Measurements from ENCODE around the gene ATF7IP2. TPM values are rescaled to one million over a fixed set of nuclear protein-coding genes. Genes with fewer than 3 reads are reported as not detected.

ATF7IP2 gene, protein sequence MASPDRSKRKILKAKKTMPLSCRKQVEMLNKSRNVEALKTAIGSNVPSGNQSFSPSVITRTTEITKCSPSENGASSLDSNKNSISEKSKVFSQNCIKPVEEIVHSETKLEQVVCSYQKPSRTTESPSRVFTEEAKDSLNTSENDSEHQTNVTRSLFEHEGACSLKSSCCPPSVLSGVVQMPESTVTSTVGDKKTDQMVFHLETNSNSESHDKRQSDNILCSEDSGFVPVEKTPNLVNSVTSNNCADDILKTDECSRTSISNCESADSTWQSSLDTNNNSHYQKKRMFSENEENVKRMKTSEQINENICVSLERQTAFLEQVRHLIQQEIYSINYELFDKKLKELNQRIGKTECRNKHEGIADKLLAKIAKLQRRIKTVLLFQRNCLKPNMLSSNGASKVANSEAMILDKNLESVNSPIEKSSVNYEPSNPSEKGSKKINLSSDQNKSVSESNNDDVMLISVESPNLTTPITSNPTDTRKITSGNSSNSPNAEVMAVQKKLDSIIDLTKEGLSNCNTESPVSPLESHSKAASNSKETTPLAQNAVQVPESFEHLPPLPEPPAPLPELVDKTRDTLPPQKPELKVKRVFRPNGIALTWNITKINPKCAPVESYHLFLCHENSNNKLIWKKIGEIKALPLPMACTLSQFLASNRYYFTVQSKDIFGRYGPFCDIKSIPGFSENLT
- 9.4 TPM for polyA plus RNA-seq (2013, experiment 1 of 2)
- polyA plus RNA-seq (2013, experiment 2 of 2) = 9.5 TPM

DNA sequence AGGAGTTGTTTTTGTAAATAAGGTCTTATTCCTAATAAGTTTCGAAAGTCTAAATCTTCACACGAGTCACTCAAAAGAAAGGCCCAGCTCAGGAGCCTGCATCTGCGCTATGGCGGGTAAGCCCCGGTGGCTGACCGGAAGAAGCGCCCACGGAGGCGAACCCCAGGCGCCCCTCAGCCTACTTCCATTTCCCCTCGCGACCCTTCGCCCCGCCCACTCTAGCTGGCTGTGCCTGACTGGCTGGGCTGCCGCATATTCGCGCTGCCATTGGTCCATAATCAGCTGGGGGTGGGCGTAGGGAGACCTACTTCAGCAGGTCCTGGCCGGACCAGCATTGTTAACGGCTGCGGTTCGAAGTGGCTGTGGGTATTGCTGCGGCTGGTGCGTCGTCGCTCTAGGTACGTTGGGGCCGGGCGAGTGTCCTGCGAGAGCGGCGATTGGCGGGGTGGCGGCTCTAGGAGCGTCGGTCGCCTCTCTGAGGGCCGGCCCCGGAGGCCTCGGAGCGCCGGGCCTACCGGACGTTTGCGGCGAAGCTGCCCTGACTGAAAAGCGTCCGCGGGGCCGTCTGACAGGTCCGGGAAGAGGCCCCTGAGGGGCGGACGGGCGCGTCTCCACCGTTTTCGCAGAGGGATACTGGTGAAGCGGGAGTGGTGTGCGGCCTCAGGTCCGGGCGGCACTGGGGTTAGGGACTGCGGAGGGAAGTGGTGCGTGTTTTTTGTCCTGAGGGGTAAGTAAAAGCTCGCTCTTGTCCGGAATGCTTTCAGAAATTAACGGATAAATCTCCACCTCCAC, at the start of gene ATF7IP2:
TSS of gene ATF7IP2 (plus strand) at position 337 of the 792 bp plus-strand sequence. CDS start 44,560 bp downstream, outside the sequence.
- H2AK5ac ChIP-seq (ENCODE audit: low read depth, low read length) = no peak within 1 kb of the TSS
- H3K9me3 ChIP-seq (replicated peaks in 1 of 2; ENCODE audit: control insufficient read depth in 2 of 2, insufficient read depth in 1 of 2, low read depth in 1 of 2, low read length in 2 of 2) = peaks cover 4 to 25% of the 10 kb centered on the region in 2 donors
- peak within 1 kb of the TSS; percentile 95 for H3K18ac ChIP-seq (ENCODE audit: low read length)
- H2AFZ ChIP-seq (ENCODE audit: low read length) = peak within 1 kb of the TSS; percentile 93
- no CpG with 5 or more reads among the region's 66 CpGs for WGBS, 2 donors (ENCODE audit: extremely low coverage in 2 of 2, insufficient read length in 2 of 2, insufficient replicate concordance in 1 of 2)
- H3K9ac ChIP-seq (ENCODE audit: low read depth, low read length, poor library complexity) = peak within 1 kb of the TSS; percentile 86
- H3K27ac ChIP-seq (replicated peaks; ENCODE audit: low read length) = peak within 1 kb of the TSS; percentile 36
- peak within 1 kb of the TSS; percentile 56 for H3K14ac ChIP-seq (ENCODE audit: low read length)
- peak within 1 kb of the TSS; percentile 81 for H2BK120ac ChIP-seq (ENCODE audit: low read depth, low read length)
- DNase-seq (ENCODE audit: low spot score) = peak; percentile 71
- H3K36me3 ChIP-seq (replicated peaks in 1 of 2; ENCODE audit: control insufficient read depth in 2 of 2, insufficient read depth in 2 of 2, low read length in 2 of 2) = peaks cover 3 to 30% of the 10 kb centered on the region in 2 donors
- H3K27me3 ChIP-seq (ENCODE audit: control insufficient read depth in 3 of 3, insufficient read depth in 3 of 3, low read depth in 1 of 3, low read length in 3 of 3) = no peaks in the 10 kb centered on the region
- no peak within 1 kb of the TSS for H4K8ac ChIP-seq (ENCODE audit: low read depth, low read length)
- H2BK15ac ChIP-seq (ENCODE audit: low read length) = peak within 1 kb of the TSS; percentile 75
- peaks cover 0 to 3% of the 10 kb centered on the region in 2 donors for H3K4me1 ChIP-seq (ENCODE audit: control insufficient read depth in 2 of 2, insufficient read depth in 1 of 2, low read depth in 1 of 2, low read length in 2 of 2)
- H4K91ac ChIP-seq (ENCODE audit: low read depth, low read length, poor library complexity) = no peak within 1 kb of the TSS
- peak within 1 kb of the TSS; percentile 98 for H3K23ac ChIP-seq (ENCODE audit: low read depth, low read length, poor library complexity)
- no peak within 1 kb of the TSS for H2BK12ac ChIP-seq (ENCODE audit: low read length)
- peak within 1 kb of the TSS; percentile 53 for H3K4ac ChIP-seq (ENCODE audit: low read length)
- peak within 1 kb of the TSS; percentile 69 for H3K4me2 ChIP-seq (ENCODE audit: insufficient read depth, low read length, poor library complexity, severe bottlenecking)
- peak within 1 kb of the TSS; percentile 75 to 89 for H3K4me3 ChIP-seq (ENCODE audit: low read length in 2 of 2)
- no peaks in the 10 kb centered on the region for H3K79me1 ChIP-seq (ENCODE audit: low read depth, low read length)
- H2BK5ac ChIP-seq (ENCODE audit: low read length) = peak within 1 kb of the TSS; percentile 66

DNA sequence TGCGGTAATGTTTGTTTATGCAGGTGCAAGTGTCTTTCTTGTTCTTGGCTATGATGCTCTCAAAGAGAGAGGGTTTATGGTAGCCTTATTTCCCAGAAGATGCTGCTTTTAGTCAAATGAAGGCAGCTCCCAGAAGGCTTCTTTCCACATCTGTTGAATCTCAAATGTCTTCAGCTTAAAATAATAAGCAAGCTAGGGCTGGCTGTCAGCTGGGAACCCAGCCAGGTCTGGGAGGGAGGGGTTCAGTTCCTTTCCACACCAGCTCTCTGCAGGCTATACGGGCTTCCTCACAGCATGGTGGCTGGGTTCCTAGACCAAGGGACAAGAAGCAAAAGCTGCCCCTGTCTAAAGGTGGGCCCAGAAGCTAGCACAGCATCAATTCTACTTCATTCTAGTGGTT, 47.4 kb upstream of the ATF7IP2 start:
- Histone ChIP-seq H3K23ac (ENCODE audit: low read depth, low read length, poor library complexity) (no peak overlapping the region), H3K4ac (ENCODE audit: low read length) (no peak overlapping the region), H3K9ac (ENCODE audit: low read depth, low read length, poor library complexity) (no peak overlapping the region), H3K79me1 (ENCODE audit: low read depth, low read length) (no peaks in the 10 kb centered on the region), H2BK120ac (ENCODE audit: low read depth, low read length) (no peak overlapping the region), H3K4me2 (ENCODE audit: insufficient read depth, low read length, poor library complexity, severe bottlenecking) (no peak overlapping the region), H2AFZ (ENCODE audit: low read length) (no peak overlapping the region), H3K4me1 (ENCODE audit: control insufficient read depth in 2 of 2, insufficient read depth in 1 of 2, low read depth in 1 of 2, low read length in 2 of 2) (no peaks in the 10 kb centered on the region), H3K27me3 (ENCODE audit: control insufficient read depth in 3 of 3, insufficient read depth in 3 of 3, low read depth in 1 of 3, low read length in 3 of 3) (no peaks in the 10 kb centered on the region), H3K4me3 (ENCODE audit: low read length in 2 of 2) (no peak overlapping the region), H4K8ac (ENCODE audit: low read depth, low read length) (no peak overlapping the region), H2AK5ac (ENCODE audit: low read depth, low read length) (no peak overlapping the region), H2BK12ac (ENCODE audit: low read length) (no peak overlapping the region), H3K14ac (ENCODE audit: low read length) (no peak overlapping the region), H4K91ac (ENCODE audit: low read depth, low read length, poor library complexity) (no peak overlapping the region), H3K9me3 (replicated peaks in 1 of 2; ENCODE audit: control insufficient read depth in 2 of 2, insufficient read depth in 1 of 2, low read depth in 1 of 2, low read length in 2 of 2) (peaks cover 0 to 11% of the 10 kb centered on the region in 2 donors), H3K18ac (ENCODE audit: low read length) (no peak overlapping the region), H3K36me3 (replicated peaks in 1 of 2; ENCODE audit: control insufficient read depth in 2 of 2, insufficient read depth in 2 of 2, low read length in 2 of 2) (no peaks in the 10 kb centered on the region), H2BK5ac (ENCODE audit: low read length) (no peak overlapping the region), H3K27ac (replicated peaks; ENCODE audit: low read length) (no peak overlapping the region), H2BK15ac (ENCODE audit: low read length) (no peak overlapping the region)
- DNase-seq (ENCODE audit: low spot score) = no peak
- 100% methylated on average over 1 of the region's 2 CpGs; no CpG with 5 or more reads in 1 of the 2 donors for WGBS, 2 donors (ENCODE audit: extremely low coverage in 2 of 2, insufficient read length in 2 of 2, insufficient replicate concordance in 1 of 2)

DNA sequence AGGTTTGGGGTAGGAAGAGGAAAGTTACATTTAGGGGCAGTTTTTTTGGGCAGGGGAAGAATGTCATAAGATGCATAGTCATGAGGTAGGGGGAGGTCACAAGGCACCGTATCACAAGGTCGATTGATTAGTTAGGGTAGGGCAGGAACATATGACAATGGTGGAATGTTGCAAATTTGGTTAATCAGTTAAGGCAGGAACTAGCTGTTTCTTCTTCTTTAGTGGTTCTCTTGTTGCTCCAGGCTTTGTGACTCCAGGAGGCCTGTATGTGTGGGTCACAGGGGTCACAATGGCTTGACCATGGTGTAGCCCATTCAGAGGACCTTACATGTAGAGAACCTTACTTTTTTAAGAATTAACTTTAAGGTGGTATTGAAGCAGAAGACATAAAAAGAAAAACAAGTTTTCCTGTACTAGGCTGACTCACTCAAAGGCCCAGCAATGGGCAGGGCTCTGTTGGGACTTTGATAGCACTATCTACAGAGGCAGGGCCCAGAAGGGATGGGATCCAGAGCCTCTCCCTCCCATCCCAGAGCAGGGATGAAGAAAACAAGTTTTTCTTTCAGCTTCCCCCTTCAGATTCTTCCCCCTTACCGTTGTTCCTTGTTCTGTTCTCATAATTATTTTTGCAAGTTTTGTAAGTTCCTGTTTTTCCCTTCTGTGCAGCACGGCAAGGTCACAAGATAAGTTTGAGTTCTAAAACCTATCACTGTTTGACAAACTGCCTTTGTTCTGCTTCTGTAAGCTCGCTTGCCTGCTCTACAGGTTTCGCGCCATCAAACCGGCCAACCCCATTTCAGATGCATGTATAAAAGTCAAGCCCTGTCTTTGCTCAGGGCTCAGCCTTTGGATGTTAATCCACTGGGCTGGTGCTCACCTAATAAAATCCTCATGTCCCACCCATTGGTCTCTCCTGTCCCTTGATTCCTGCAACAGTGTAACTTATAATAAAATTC, 45.8 kb upstream of the ATF7IP2 start:
- WGBS, 2 donors (ENCODE audit: extremely low coverage in 2 of 2, insufficient read length in 2 of 2, insufficient replicate concordance in 1 of 2) = no CpG with 5 or more reads among the region's 8 CpGs

More for the DNA sequence above, 45.8 kb upstream of the ATF7IP2 start:
- Histone ChIP-seq H3K9ac (ENCODE audit: low read depth, low read length, poor library complexity) (no peak overlapping the region), H3K27me3 (ENCODE audit: control insufficient read depth in 3 of 3, insufficient read depth in 3 of 3, low read depth in 1 of 3, low read length in 3 of 3) (no peaks in the 10 kb centered on the region), H3K18ac (ENCODE audit: low read length) (no peak overlapping the region), H3K4me1 (ENCODE audit: control insufficient read depth in 2 of 2, insufficient read depth in 1 of 2, low read depth in 1 of 2, low read length in 2 of 2) (no peaks in the 10 kb centered on the region), H2BK120ac (ENCODE audit: low read depth, low read length) (no peak overlapping the region), H3K36me3 (replicated peaks in 1 of 2; ENCODE audit: control insufficient read depth in 2 of 2, insufficient read depth in 2 of 2, low read length in 2 of 2) (no peaks in the 10 kb centered on the region), H3K4ac (ENCODE audit: low read length) (no peak overlapping the region), H2BK15ac (ENCODE audit: low read length) (no peak overlapping the region), H2BK5ac (ENCODE audit: low read length) (no peak overlapping the region), H3K4me2 (ENCODE audit: insufficient read depth, low read length, poor library complexity, severe bottlenecking) (no peak overlapping the region), H3K79me1 (ENCODE audit: low read depth, low read length) (no peaks in the 10 kb centered on the region), H2BK12ac (ENCODE audit: low read length) (no peak overlapping the region), H3K9me3 (replicated peaks in 1 of 2; ENCODE audit: control insufficient read depth in 2 of 2, insufficient read depth in 1 of 2, low read depth in 1 of 2, low read length in 2 of 2) (peaks cover 0 to 14% of the 10 kb centered on the region in 2 donors), H3K27ac (replicated peaks; ENCODE audit: low read length) (no peak overlapping the region), H2AFZ (ENCODE audit: low read length) (no peak overlapping the region), H3K23ac (ENCODE audit: low read depth, low read length, poor library complexity) (no peak overlapping the region), H4K91ac (ENCODE audit: low read depth, low read length, poor library complexity) (no peak overlapping the region), H4K8ac (ENCODE audit: low read depth, low read length) (no peak overlapping the region), H2AK5ac (ENCODE audit: low read depth, low read length) (no peak overlapping the region), H3K4me3 (ENCODE audit: low read length in 2 of 2) (no peak overlapping the region), H3K14ac (ENCODE audit: low read length) (no peak overlapping the region)
- no peak for DNase-seq (ENCODE audit: low spot score)

Data from neuronal stem cell (in vitro differentiated cells).